Osteoblast (primary cell): ENCODE results near the gene GLP1R. TPM values are rescaled to one million over a fixed set of nuclear protein-coding genes. Genes with fewer than 3 reads are reported as not detected.

Source experiments
- DNase-seq: peaks from one replicate; pipeline ENCODE4 v3.0.0; 2011; ENCODE audit warnings: low spot score, mixed read lengths; ENCODE audit not compliant: insufficient read length; ENCODE audit errors: missing footprints
- H2AFZ ChIP-seq: 2 replicates; pipeline ENCODE4 v1.6.0; 2011; ENCODE audit warnings: mild to moderate bottlenecking, low read length
- H3K27ac ChIP-seq: 2 replicates; pipeline ENCODE4 v1.5.1; 2011; ENCODE audit warnings: mild to moderate bottlenecking, low read depth, low read length, moderate library complexity
- H3K27me3 ChIP-seq: 2 replicates; pipeline ENCODE4 v1.6.0; 2012; ENCODE audit warnings: mild to moderate bottlenecking, control low read depth, inconsistent platforms, low read length, moderate library complexity; ENCODE audit not compliant: insufficient read depth
- H3K36me3 ChIP-seq: 2 replicates; pipeline ENCODE4 v1.5.1; 2011; ENCODE audit warnings: mild to moderate bottlenecking, low read length, control low read depth, moderate library complexity; ENCODE audit not compliant: insufficient read depth
- H3K4me1 ChIP-seq: 2 replicates; pipeline ENCODE4 v1.5.1; 2011; ENCODE audit warnings: mild to moderate bottlenecking, low read length, control low read depth, moderate library complexity; ENCODE audit not compliant: insufficient read depth
- H3K4me2 ChIP-seq: 2 replicates; pipeline ENCODE4 v1.6.0; 2011; ENCODE audit warnings: mild to moderate bottlenecking, low read length; ENCODE audit not compliant: insufficient read depth
- H3K4me3 ChIP-seq: fragments of 200-600 bp; sonication (generic); 3 replicates; pipeline ENCODE4 v1.5.1; 2012; ENCODE audit warnings: mild to moderate bottlenecking, low read length, inconsistent platforms; ENCODE audit not compliant: insufficient read depth
- H3K79me2 ChIP-seq: 2 replicates; pipeline ENCODE4 v1.6.0; 2012; ENCODE audit warnings: mild to moderate bottlenecking, low read length, control low read depth, inconsistent platforms; ENCODE audit not compliant: insufficient read depth
- H3K9me3 ChIP-seq: 2 replicates; pipeline ENCODE4 v1.5.1; 2011; ENCODE audit warnings: low read depth, low read length, control low read depth
- H4K20me1 ChIP-seq: 2 replicates; pipeline ENCODE4 v1.6.0; 2012; ENCODE audit warnings: mild to moderate bottlenecking, low read length, control low read depth; ENCODE audit not compliant: insufficient read depth
- CTCF ChIP-seq: IDR thresholded peaks from 2 replicates; pipeline ENCODE4 v1.5.1; 2011; ENCODE audit warnings: mild to moderate bottlenecking, low read depth, low read length, moderate library complexity; ENCODE audit errors: extremely low read depth
- total RNA-seq: library from RNA; depleted of rRNA; stranded (reverse); fragments of >200 nt; gene quantifications from 2 replicates; pipeline ENCODE4 v1.2.3, GENCODE V29; 2012

Gene GLP1R
- total RNA-seq, 1 donor, result not detected

GRCh38 chr6:39053016-39053624 is 4.5 kb downstream of the GLP1R start:
- Histone ChIP-seq H3K27me3 (peaks cover 7% of the 10 kb centered on the region), H3K4me1 (no peaks in the 10 kb centered on the region), H3K27ac (no peak overlapping the region), H3K4me2 (no peak overlapping the region), H3K79me2 (no peaks in the 10 kb centered on the region), H2AFZ (no peak overlapping the region), H3K36me3 (no peaks in the 10 kb centered on the region), H4K20me1 (no peaks in the 10 kb centered on the region), H3K9me3 (no peaks in the 10 kb centered on the region), H3K4me3 (no peak overlapping the region)
- peak; percentile 72 for DNase-seq
- no peak for TF ChIP-seq CTCF

GRCh38 chr6:39053854-39054576 is 5.4 kb downstream of the GLP1R start:
- no peaks in the 10 kb centered on the region for H3K36me3 ChIP-seq
- H3K27me3 ChIP-seq, result peaks cover 3% of the 10 kb centered on the region
- no peaks in the 10 kb centered on the region for H4K20me1 ChIP-seq
- no peaks in the 10 kb centered on the region for H3K9me3 ChIP-seq
- no peak overlapping the region for H2AFZ ChIP-seq
- H3K4me2 ChIP-seq, result no peak overlapping the region
- TF ChIP-seq CTCF, result no peak
- H3K4me1 ChIP-seq, result no peaks in the 10 kb centered on the region
- H3K79me2 ChIP-seq, result no peaks in the 10 kb centered on the region
- H3K27ac ChIP-seq, result no peak overlapping the region
- no peak overlapping the region for H3K4me3 ChIP-seq
- DNase-seq, result peak; percentile 58

- no peaks in the 10 kb centered on the region for H4K20me1 ChIP-seq
These were observed 6.1 kb downstream of the GLP1R start for GRCh38 chr6:39054577-39055142.

More at GRCh38 chr6:39054577-39055142, 6.1 kb downstream of the GLP1R start:
- no peaks in the 10 kb centered on the region for H3K9me3 ChIP-seq
- H3K27me3 ChIP-seq, result no peaks in the 10 kb centered on the region
- H3K4me1 ChIP-seq, result no peaks in the 10 kb centered on the region
- no peaks in the 10 kb centered on the region for H3K36me3 ChIP-seq
- H3K27ac ChIP-seq, result no peak overlapping the region
- H2AFZ ChIP-seq, result no peak overlapping the region
- no peaks in the 10 kb centered on the region for H3K79me2 ChIP-seq
- no peak overlapping the region for H3K4me2 ChIP-seq
- no peak for TF ChIP-seq CTCF
- no peak overlapping the region for H3K4me3 ChIP-seq
- DNase-seq, result peak; percentile 45
